NT2/D1 (cell line): ENCODE results near the gene GPHN.

Source experiments
- SUZ12 ChIP-seq: IDR thresholded peaks from 2 replicates; pipeline ENCODE4 v1.6.1; 2011; ENCODE audit not compliant: insufficient read length, insufficient read depth; ENCODE audit errors: extremely low read depth
- ZNF274 ChIP-seq: IDR thresholded peaks from 2 replicates; pipeline ENCODE4 v1.6.1; 2011; ENCODE audit warnings: mild to moderate bottlenecking, low read depth, low read length

DNA sequence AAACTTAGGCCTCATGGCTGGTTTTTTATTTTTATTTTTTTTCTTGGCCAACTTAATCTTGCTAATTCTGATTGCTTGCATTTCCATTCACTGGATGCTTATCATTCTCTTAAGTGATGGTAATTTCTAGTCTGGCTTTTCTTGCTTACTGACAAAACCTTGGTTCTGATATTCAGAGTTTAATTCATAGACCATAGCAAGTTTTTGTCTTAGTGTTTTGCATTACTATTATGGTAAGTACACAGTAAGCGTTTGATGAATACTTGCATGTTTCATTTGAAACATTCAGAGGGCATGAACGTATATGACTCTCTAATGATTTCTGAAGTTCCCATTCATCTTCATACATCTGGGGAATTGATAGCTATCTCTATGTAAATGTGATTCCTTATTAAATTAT is 55.8 kb downstream of the GPHN start:
- TF ChIP-seq ZNF274 (no peak), SUZ12 (no peak)
